IPS-15b (cell line): ENCODE results near the gene MAP4K2.

Experiments used
- H3K27me3 ChIP-seq: one replicate; pipeline ENCODE4 v1.6.1; 2013; ENCODE audit warnings: low read length; ENCODE audit not compliant: control insufficient read depth, insufficient read depth
- H3K36me3 ChIP-seq: one replicate; pipeline ENCODE4 v1.6.1; 2013; ENCODE audit warnings: low read length; ENCODE audit not compliant: control insufficient read depth, insufficient read depth
- H3K4me1 ChIP-seq: one replicate; pipeline ENCODE4 v1.6.1; 2013; ENCODE audit warnings: mild to moderate bottlenecking, low read length; ENCODE audit not compliant: control insufficient read depth, insufficient read depth
- H3K4me3 ChIP-seq: one replicate; pipeline ENCODE4 v1.5.1; 2013; ENCODE audit warnings: low read depth, low read length
- H3K9ac ChIP-seq: one replicate; pipeline ENCODE4 v1.6.1; 2013; ENCODE audit warnings: low read depth, mild to moderate bottlenecking, low read length
- H3K9me3 ChIP-seq: one replicate; pipeline ENCODE4 v1.6.1; 2013; ENCODE audit warnings: mild to moderate bottlenecking, low read length; ENCODE audit not compliant: control insufficient read depth, insufficient read depth

The MAP4K2 gene

DNA sequence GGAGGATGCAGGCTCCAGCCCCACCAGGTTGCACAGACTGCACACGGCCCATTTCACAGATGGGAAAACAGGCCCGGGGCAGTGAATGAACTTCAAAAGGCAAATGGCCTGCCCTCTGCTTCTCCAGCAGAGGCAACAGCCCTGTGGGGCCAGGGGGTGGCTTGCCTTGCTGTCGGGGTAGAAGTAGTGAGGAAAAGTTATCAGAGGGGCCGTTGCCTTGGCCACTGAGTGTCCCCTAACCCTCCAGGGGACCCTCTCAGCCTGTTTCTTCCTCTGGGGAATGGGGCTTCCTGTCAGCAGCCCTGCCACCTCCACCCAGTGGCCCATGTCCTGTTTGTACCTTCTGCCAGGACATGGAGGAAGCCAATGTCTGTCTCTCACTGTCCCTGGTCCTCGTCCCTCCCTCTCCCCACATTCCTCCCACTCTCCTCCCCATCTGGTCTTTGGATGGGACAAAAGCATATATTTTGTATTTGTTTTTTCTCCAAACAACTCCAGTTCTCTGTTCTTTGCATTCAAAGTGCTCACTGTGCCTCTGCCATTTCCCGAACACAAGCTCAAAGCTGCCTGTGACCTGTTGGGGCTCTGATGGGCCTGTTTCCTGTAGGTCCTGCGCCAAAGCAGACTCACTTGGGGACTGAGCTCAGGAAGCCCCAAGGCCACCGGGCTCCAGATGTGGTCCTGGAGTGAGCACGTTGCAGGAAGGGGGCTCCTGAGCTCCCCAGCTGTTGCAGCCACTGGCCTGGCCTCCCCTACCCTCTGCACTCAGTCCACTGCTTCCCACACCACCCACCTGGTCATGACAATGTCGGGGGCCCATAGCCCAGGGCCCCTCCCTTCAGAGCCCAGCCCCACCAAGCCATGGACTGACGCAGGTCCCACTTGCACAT lies 9.5 kb downstream of the MAP4K2 start:
- no peak overlapping the region for H3K4me3 ChIP-seq
- no peaks in the 10 kb centered on the region for H3K4me1 ChIP-seq
- H3K9me3 ChIP-seq = no peaks in the 10 kb centered on the region
- H3K9ac ChIP-seq = no peak overlapping the region
- no peaks in the 10 kb centered on the region for H3K27me3 ChIP-seq
- H3K36me3 ChIP-seq = peaks cover 11% of the 10 kb centered on the region

DNA sequence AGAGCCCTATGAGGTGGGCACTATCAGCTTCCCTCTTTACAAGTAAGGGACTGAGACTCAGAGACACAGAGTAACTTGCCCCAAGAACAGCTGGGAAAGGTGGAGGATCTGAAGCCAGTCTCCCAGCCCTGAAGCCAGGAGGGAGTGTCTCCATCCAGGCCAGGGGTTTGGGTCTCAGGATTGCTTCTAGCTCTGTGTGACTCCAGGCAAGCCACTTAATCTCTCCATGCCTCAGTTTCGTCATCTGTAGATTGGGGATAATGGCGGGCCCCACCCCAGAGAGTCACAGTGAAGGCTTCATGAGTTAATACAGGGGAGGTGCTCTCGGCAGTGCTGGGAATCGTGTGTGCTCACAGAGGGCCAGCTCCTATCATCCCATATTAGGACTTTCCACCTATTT lies 10.5 kb downstream of the MAP4K2 start:
- Histone ChIP-seq H3K4me1 (no peaks in the 10 kb centered on the region), H3K27me3 (no peaks in the 10 kb centered on the region), H3K4me3 (no peak overlapping the region), H3K9me3 (no peaks in the 10 kb centered on the region), H3K9ac (no peak overlapping the region), H3K36me3 (peaks cover 11% of the 10 kb centered on the region)

DNA sequence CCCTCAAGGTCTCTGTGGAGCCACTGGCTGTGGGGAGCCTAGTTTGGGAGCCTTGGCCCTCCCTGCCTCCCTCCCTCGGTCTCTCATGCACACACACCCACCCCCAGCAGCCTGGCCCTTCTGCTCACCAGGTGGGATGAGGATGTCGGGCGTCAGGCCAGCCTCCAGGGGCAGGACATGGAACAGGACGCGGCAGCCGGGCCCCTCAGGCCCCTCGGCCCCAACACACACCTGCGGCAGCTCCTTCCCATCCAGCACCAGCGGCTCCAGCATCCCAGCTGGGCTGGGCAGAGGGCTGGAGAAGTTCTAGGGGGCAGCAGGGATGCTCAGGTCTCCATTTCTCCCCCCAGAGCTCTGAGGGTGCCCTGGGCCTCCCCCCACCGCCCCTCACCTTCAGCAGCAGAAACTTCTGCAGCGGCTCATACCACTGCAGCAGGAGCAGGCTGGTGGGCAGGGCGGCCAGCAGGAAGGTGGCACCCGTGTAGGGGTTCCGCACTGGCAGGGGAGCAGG lies 11.2 kb downstream of the MAP4K2 start:
- Histone ChIP-seq H3K9ac (no peak overlapping the region), H3K27me3 (no peaks in the 10 kb centered on the region), H3K9me3 (no peaks in the 10 kb centered on the region)

DNA sequence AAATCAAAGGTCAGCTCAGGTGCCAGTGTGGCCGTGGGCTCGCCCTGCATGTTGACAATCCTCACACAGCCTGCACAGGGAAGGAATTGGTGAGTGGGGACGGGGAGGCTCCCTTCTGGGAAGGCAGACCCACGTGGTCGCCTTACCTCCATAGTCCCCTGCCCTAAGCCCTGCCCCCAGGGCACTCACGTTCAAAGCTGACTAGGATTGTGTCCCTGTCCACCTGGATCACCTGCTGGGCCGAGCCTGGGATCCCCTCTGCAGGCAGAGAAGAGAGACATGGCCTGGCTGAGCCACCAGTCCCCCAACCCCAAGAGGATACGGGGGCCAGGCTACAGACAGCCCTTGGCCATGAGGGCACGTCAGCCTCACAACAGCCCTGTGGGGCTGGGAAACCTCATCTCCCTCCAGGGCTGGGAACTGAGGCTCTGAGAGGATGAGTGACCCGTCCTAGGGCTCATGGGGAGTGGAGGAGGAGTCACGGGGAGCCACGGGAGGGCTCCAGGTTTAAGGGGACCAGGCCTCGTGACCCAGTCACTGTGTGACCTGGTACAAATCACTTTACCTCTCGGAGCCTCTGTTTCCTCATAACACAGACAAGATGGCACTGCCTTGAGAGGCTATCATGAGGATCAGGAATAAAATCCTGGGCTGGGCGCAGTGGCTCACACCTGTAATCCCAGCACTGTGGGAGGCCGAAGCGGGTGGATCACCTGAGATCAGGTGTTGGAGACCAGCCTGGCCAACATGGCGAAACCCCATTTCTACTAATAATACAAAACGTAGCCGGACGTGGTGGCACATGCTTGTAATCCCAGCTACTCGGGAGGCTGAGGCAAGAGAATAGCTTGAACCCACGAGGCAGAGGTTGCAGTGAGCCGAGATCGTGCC lies 12.6 kb downstream of the MAP4K2 start:
- no peak overlapping the region for H3K4me3 ChIP-seq
- H3K9me3 ChIP-seq = no peaks in the 10 kb centered on the region
- no peaks in the 10 kb centered on the region for H3K27me3 ChIP-seq
- no peak overlapping the region for H3K9ac ChIP-seq
- H3K36me3 ChIP-seq = peaks cover 6% of the 10 kb centered on the region
- H3K4me1 ChIP-seq = no peaks in the 10 kb centered on the region

More for the DNA sequence above, 11.2 kb downstream of the MAP4K2 start:
- H3K36me3 ChIP-seq = peaks cover 11% of the 10 kb centered on the region
- H3K4me1 ChIP-seq = no peaks in the 10 kb centered on the region
- H3K4me3 ChIP-seq = no peak overlapping the region

DNA sequence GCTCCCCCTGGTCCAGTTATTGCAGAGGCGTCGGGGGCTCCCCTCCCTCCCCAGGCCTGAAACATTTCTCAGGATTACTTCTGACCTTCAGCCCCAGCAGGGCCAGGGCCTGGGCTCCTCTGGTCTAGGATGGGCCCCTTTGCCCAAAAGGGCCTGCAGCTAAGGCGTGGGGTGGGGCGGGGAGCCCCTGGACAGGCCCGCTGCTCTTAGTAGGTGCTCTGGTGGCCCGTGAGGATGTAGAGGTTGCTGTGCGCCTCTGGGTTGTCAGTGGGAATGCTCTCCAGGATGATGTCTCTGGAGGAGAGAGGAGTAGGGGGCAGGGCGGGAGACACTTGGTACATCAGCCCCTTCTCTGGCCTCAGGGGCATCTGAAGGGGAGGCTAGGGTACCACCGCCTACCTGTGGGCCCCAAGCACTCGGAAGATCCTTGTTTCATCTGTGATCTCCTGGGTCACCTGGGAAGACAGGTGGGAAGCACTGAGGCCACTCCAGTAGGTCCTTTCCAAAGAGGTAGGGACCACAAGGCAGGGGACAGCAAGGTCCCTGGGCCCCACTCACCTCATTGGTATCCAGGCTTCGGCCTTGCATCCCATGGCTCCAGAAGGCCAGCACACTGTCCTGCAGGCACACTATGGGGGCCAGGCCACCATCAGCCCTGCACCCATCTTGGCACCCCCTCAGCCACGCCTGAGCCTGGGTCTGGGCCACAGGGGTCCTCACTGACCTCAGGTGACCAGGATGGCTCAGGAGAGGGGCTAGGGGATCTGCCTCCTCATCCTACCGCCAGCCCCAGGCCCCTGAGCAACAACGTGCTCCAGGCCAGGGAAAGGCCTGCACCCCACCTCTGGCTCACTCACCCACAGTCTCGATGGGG lies 13.4 kb downstream of the MAP4K2 start:
- no peaks in the 10 kb centered on the region for H3K4me1 ChIP-seq
- H3K36me3 ChIP-seq = peaks cover 6% of the 10 kb centered on the region
- H3K9me3 ChIP-seq = no peaks in the 10 kb centered on the region
- H3K4me3 ChIP-seq = no peak overlapping the region
- no peak overlapping the region for H3K9ac ChIP-seq
- H3K27me3 ChIP-seq = no peaks in the 10 kb centered on the region

DNA sequence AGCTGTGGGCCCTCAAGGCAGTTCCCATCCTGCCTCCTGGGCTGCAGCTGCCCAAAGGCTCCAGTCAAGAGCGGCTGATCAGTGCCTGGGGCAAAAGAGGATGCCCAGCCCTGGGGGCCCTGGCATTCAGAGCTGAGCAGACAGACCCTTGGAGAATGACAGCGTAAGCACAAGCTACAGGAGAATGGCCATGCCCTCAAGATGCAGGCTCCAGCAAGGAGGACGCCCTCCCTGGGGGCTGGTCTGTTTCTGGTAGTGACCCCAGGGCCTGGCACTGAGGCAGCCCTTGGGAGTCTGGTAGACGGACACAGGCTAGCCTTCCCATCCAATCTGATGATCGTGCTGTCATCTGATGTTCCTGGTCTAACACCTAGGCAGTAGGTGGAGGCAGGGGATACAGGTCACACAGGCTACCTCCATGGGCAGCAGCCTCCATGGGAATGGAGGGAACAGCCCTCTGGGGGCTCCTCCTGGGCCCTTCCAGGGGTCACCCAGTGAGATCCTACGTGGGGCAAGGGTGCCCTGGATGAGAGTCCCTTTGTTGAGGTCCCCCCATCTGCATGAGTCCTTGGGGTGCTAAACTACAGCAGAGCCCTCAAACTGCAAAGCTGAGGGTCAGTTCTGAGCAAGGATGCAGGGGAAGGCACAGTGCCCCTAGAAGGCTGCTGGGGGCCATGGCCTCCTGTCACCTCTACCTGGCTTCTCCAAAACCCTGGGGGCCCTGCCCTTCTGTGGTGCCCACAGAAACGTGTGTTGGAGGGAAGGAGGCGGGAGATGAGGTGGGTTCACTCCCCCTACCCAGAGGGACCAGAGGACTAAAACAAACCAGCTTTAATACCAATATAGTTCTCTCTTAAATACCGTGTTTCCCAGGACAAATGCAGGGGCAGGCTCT lies 14.4 kb downstream of the MAP4K2 start:
- Histone ChIP-seq H3K4me1 (no peaks in the 10 kb centered on the region), H3K36me3 (peaks cover 6% of the 10 kb centered on the region), H3K27me3 (no peaks in the 10 kb centered on the region), H3K9ac (no peak overlapping the region), H3K4me3 (no peak overlapping the region), H3K9me3 (no peaks in the 10 kb centered on the region)

DNA sequence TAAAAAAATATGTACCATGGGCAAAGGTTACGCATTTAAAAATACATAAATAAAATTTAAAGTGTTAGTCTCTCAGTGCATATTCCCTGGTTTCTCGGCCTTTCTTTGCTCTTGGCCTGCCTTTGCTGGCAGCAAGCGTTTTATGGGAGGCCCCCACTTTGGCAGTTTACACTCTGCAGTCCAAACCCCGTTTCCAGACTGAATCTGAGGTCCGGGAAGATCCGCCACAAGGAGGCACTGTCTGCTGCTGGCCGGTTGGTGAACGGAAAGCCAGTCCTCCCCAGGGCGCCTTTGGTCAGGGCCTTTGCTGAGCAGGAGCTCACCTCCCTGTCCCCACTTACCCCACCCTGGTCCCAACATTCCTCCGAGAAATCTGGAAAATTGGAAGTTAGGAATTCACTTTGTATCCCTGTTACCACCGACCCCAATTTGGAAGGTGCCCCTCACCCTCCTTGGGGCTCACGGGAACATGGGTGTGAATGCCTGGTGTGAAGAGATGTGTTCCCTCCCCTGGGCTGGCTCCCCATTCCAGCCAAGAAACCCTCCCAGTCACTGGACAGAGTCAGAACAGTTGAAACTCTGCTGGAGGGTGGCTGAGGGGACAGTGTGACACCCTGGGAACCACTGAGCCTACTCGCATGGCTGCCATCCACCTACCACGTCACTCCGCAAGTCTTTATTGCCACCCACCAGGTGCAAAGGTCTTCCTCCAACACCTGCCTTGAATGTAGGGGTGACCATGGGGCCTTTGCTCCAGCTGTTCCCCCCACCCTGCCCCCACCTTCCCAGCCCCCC lies 15.3 kb downstream of the MAP4K2 start:
- Histone ChIP-seq H3K4me1 (no peaks in the 10 kb centered on the region), H3K4me3 (no peak overlapping the region), H3K9ac (no peak overlapping the region), H3K27me3 (no peaks in the 10 kb centered on the region), H3K36me3 (peaks cover 6% of the 10 kb centered on the region), H3K9me3 (no peaks in the 10 kb centered on the region)

DNA sequence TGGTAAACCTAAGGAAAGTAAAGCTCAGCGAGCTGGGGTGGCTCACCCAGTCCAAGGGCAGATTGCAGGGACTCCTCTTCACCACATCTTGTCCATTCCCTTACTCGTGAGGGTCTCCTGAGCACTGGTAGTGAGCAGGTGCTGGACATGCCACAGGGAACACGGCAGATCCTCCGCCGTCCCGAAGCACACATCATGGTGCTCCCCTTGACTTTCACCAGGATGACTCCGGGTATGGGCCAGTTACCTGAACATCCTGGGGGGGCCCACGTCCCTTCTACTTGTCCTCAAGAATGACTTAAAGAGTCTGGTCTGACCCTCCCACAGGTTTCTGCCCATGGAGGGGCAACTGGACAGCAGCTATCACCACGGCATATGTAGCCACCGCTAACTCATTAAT lies 16.7 kb downstream of the MAP4K2 start:
- no peaks in the 10 kb centered on the region for H3K9me3 ChIP-seq
- no peak overlapping the region for H3K9ac ChIP-seq
- no peaks in the 10 kb centered on the region for H3K27me3 ChIP-seq
- no peaks in the 10 kb centered on the region for H3K4me1 ChIP-seq
- H3K4me3 ChIP-seq = no peak overlapping the region
- H3K36me3 ChIP-seq = peaks cover 6% of the 10 kb centered on the region

DNA sequence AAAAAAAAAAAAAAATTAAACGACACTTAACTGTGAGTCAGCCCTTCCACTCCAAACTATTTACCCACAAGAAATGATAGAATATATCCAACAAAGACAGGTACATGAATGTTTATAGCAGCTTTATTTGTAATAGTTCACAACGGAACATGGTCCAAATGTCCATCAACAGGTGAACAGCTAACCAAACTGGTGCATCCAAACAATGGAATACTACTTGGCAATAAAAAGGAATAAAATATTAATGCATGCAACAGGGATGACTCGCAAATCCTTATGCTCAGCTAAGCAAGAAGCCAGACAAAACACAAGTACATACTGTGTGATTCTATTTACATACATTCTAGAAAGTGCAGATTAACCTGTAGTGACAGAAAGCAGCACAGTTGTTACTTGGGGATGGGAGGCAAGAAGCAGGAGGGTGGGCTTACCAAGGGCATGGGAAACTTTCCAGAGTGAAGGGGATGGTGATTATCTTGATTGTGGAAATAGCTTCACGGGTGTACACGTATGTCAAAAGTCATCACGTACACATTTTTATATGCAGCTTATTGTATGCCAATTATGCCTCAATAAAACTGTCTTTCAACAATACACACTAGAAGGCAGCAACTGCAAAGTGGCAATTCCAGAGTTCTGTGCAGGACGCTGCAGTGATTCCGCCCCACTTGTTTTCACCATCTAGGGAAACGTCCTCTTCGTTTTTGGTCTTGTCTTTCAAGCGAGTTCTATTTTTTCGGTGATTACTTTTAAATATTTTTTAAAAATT lies 18.0 kb downstream of the MAP4K2 start:
- Histone ChIP-seq H3K4me3 (no peak overlapping the region), H3K4me1 (no peaks in the 10 kb centered on the region), H3K9me3 (no peaks in the 10 kb centered on the region), H3K27me3 (no peaks in the 10 kb centered on the region), H3K9ac (no peak overlapping the region), H3K36me3 (peaks cover under 1% of the 10 kb centered on the region)
